ENCODE results near the gene RAB26. TPM values are rescaled to one million over a fixed set of nuclear protein-coding genes. Genes with fewer than 3 reads are reported as not detected.

RAB26 gene
- total and polyA plus RNA-seq, 2 of the 13 experiments (the other 11 are each of a cell fraction or from before 2014, with no cell fraction given), result 0.86 to 3.6 TPM

GRCh38 chr16:2157480-2158261 is 9.2 kb downstream of the RAB26 start (continued):
- peak; percentile 75; the same call in 1 of the 2 replicates for TF ChIP-seq MIER3 (CRISPR knock-in tag; IDR thresholded peaks at IDR 0.05; ENCODE audit: borderline replicate concordance)
- TF ChIP-seq MAF1 (CRISPR knock-in tag; IDR thresholded peaks at IDR 0.05; ENCODE audit: borderline replicate concordance), result no peak
- TF ChIP-seq SRY (CRISPR knock-in tag; IDR thresholded peaks at IDR 0.05), result no peak
- no peak for TF ChIP-seq PRDM15 (CRISPR knock-in tag; IDR thresholded peaks at IDR 0.05)
- TF ChIP-seq ZBTB7B (CRISPR knock-in tag; IDR thresholded peaks at IDR 0.05), result peak; percentile 74; the same call in 1 of the 2 replicates
- no peak for TF ChIP-seq ZNF3 (CRISPR knock-in tag; IDR thresholded peaks at IDR 0.05)
- TF ChIP-seq CCAR2 (optimal IDR thresholded peaks at IDR 0.05; ENCODE audit: low read depth, low read length), result no peak
- no peak for TF ChIP-seq NFE2L2 (IDR thresholded peaks at IDR 0.05; ENCODE audit: low read length)
- TF ChIP-seq ZSCAN30 (CRISPR knock-in tag; IDR thresholded peaks at IDR 0.05), result no peak
- no peak for TF ChIP-seq ZSCAN29 (CRISPR knock-in tag; conservative IDR thresholded peaks at IDR 0.05)
- no peak; the same call in 1 of the 2 replicates for TF ChIP-seq ZNF747 (CRISPR knock-in tag; IDR thresholded peaks at IDR 0.05; ENCODE audit: borderline replicate concordance)
- no peak for TF ChIP-seq RNF219 (CRISPR knock-in tag; IDR thresholded peaks at IDR 0.05)
- no peak for TF ChIP-seq ZNF781 (CRISPR knock-in tag; IDR thresholded peaks at IDR 0.05; ENCODE audit: borderline replicate concordance, not compliant biosample characterization)
- peak; percentile 31; the same call in 1 of the 2 replicates for TF ChIP-seq ETV5 (CRISPR knock-in tag; IDR thresholded peaks at IDR 0.05; ENCODE audit: borderline replicate concordance)
- TF ChIP-seq IRF9 (CRISPR knock-in tag; IDR thresholded peaks at IDR 0.05; ENCODE audit: borderline replicate concordance), result 0 out of 2 replicates have a peak, but pooled peaks have one; percentile 27
- no peak for TF ChIP-seq ZNF44 (CRISPR knock-in tag; IDR thresholded peaks at IDR 0.05)
- TF ChIP-seq ZNF639 (CRISPR knock-in tag; conservative IDR thresholded peaks at IDR 0.05), result peak; percentile 72
- no peak for TF ChIP-seq THAP7 (CRISPR knock-in tag; IDR thresholded peaks at IDR 0.05)
- TF ChIP-seq TEF (CRISPR knock-in tag; IDR thresholded peaks at IDR 0.05), result no peak
